Glutamatergic neuron (in vitro differentiated cells): Measurements from ENCODE around the gene ZNF541. TPM values are rescaled to one million over a fixed set of nuclear protein-coding genes. Genes with fewer than 3 reads are reported as not detected.

Source experiments
- DNase-seq: peaks from one replicate; pipeline ENCODE4 v3.0.0; 2022
- H3K27ac Mint-ChIP-seq: one replicate; pipeline ENCODE4 v1.8.0; 2020; ENCODE audit warnings: mild to moderate bottlenecking, mixed read lengths, inconsistent platforms; ENCODE audit not compliant: unreplicated experiment
- H3K27me3 Mint-ChIP-seq: one replicate; pipeline ENCODE4 v1.8.0; 2020; ENCODE audit warnings: mild to moderate bottlenecking, moderate library complexity, mixed read lengths, inconsistent platforms; ENCODE audit not compliant: unreplicated experiment
- H3K36me3 Mint-ChIP-seq: one replicate; pipeline ENCODE4 v1.8.0; 2020; ENCODE audit warnings: mild to moderate bottlenecking, mixed read lengths, inconsistent platforms; ENCODE audit not compliant: unreplicated experiment
- H3K4me1 Mint-ChIP-seq: one replicate; pipeline ENCODE4 v1.8.0; 2020; ENCODE audit warnings: mild to moderate bottlenecking, low read depth, mixed read lengths, inconsistent platforms; ENCODE audit not compliant: unreplicated experiment
- H3K4me3 Mint-ChIP-seq: one replicate; pipeline ENCODE4 v1.8.0; 2020; ENCODE audit warnings: mild to moderate bottlenecking, mixed read lengths, inconsistent platforms; ENCODE audit not compliant: unreplicated experiment
- H3K9me3 Mint-ChIP-seq: one replicate; pipeline ENCODE4 v1.8.0; 2020; ENCODE audit warnings: mild to moderate bottlenecking, moderate library complexity, mixed read lengths, inconsistent platforms; ENCODE audit not compliant: unreplicated experiment
- total RNA-seq: library from RNA; stranded (reverse); fragmentation: NEBNext Ultra II Directional; extraction: Animal tissue kit (Norgen Biotek cat#: 25700); gene quantifications from one replicate; pipeline ENCODE4 v1.2.1, GENCODE V29; 2021; ENCODE audit not compliant: unreplicated experiment
- TF ChIP-seq, protein P1 (sequence below): fragments of 200-600 bp; sonication (generic); IDR thresholded peaks from one replicate; pipeline ENCODE4 v1.5.0; 2021; ENCODE audit not compliant: partially characterized antibody, unreplicated experiment

Gene ZNF541
- total RNA-seq, 1 donor from 2014 or later, result not detected

DNA sequence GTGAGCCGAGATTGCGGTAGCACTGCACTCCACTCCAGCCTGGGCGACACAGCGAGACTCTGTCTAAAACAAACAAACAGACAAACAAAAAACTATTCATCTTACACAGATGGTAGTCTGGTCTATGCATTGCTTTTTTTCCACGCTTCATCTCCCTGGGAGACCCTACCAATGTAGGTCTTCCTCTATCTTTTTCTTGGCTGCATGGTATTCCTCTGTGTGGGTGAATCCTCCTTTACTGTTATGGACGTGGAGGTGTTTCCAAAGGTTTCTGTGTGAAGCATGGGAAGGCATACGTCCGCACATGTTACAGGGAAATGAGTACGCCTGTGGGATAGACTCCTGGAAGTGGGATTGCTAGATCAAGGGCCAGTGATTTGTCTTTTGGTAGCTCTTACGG is 41.6 kb upstream of the ZNF541 start:
- Mint-ChIP-seq H3K9me3 (peaks cover 6% of the 10 kb centered on the region), H3K4me3 (peak overlapping the region; percentile 12), H3K27ac (no peak overlapping the region), H3K27me3 (peaks cover 2% of the 10 kb centered on the region), H3K36me3 (no peaks in the 10 kb centered on the region), H3K4me1 (peaks cover 30% of the 10 kb centered on the region)
- DNase-seq, result no peak
- TF ChIP-seq, protein P1, sequence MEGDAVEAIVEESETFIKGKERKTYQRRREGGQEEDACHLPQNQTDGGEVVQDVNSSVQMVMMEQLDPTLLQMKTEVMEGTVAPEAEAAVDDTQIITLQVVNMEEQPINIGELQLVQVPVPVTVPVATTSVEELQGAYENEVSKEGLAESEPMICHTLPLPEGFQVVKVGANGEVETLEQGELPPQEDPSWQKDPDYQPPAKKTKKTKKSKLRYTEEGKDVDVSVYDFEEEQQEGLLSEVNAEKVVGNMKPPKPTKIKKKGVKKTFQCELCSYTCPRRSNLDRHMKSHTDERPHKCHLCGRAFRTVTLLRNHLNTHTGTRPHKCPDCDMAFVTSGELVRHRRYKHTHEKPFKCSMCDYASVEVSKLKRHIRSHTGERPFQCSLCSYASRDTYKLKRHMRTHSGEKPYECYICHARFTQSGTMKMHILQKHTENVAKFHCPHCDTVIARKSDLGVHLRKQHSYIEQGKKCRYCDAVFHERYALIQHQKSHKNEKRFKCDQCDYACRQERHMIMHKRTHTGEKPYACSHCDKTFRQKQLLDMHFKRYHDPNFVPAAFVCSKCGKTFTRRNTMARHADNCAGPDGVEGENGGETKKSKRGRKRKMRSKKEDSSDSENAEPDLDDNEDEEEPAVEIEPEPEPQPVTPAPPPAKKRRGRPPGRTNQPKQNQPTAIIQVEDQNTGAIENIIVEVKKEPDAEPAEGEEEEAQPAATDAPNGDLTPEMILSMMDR, result no peak

DNA sequence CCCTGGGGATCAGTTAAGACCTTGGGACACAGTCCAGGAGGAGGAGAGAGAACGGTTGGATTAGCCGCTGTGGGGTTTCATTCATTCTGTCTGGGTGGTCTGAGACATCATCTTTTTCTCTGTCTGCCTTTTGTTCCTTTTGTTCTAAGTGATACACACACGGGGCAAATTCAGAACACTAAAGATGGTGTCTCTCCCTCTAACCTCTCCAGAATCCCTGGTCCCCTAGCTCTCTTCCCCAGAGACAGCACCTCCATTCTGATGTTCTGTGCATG is 41.0 kb upstream of the ZNF541 start:
- Mint-ChIP-seq H3K27ac (peak overlapping the region; percentile 77), H3K9me3 (peaks cover 6% of the 10 kb centered on the region), H3K4me3 (peak overlapping the region; percentile 54), H3K27me3 (peaks cover 2% of the 10 kb centered on the region), H3K36me3 (no peaks in the 10 kb centered on the region), H3K4me1 (peaks cover 30% of the 10 kb centered on the region)
- TF ChIP-seq, protein P1, result no peak
- DNase-seq, result no peak

DNA sequence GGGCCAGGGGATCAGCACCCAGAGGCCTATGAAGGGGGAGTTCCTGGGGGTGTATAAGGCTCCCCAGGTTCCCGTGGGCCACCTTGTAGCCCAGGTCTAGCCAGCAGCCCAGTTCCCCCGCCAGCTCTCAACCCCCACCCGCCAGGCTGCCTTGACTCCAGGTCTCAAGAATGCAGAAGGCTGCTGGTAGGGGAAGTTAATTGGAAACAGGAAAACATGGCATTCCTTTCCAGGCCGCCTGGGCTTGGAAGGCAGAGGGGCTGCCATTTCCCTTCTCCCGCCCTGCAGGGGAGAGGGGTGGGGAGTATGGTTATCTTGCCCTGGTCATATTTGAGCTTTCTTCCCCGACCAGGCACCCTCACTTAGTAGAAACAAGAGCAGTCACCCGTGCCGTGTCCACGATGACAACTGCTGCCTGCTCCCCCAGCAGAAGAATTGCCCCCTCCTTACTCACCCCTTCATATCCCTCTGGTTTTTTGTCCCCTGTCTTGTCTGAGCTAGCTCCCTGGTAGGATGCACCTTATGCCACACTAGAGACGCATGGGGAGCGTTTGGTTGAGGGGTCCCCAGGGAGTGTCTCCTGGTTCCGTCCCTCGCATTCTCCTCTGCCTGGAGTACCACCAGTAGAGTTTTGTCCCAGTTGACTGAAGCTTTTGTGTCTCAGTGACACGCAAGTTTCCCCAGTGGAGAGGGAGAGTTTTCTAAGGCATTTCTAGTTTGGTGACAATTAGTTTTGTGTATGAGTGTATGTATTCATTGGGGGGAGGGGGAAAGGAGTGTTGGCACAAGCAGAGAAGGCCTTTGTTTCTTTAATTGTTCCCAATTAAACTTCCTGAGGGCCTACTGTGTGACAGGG is 40.4 kb upstream of the ZNF541 start:
- Mint-ChIP-seq H3K27ac (peak overlapping the region; percentile 77), H3K4me1 (peaks cover 30% of the 10 kb centered on the region), H3K9me3 (peaks cover 6% of the 10 kb centered on the region), H3K36me3 (no peaks in the 10 kb centered on the region), H3K27me3 (peaks cover 2% of the 10 kb centered on the region), H3K4me3 (peak overlapping the region; percentile 54)
- DNase-seq, result peak; percentile 37
- TF ChIP-seq, protein P1, result no peak

DNA sequence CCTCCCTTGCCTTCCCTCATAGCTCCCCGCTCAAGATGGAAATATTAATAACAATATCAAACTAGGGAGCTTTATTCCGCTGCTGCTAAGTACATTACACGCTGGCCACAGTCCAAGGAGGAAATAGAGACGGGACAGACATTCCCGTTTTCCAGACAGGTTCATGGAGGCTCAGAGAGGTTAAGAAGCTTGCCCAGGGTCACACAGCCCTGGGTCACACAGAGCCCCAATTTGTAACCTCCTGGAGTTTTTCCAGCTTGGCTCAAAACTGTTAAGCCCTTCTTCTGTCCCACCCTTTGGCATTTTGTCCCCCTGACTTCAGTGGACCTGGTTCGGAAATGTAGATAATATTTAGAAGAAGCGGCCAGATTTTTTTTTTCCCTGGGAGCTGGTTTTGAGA is 38.0 kb upstream of the ZNF541 start:
- DNase-seq, result no peak
- Mint-ChIP-seq H3K27me3 (peaks cover 2% of the 10 kb centered on the region), H3K4me3 (peak overlapping the region; percentile 89), H3K36me3 (no peaks in the 10 kb centered on the region), H3K9me3 (peaks cover 6% of the 10 kb centered on the region), H3K27ac (peak overlapping the region; percentile 92), H3K4me1 (peaks cover 28% of the 10 kb centered on the region)
- TF ChIP-seq, protein P1, result no peak
